Tibial nerve (tissue), 4 donors: ENCODE results near the gene RASSF1. TPM values are rescaled to one million over a fixed set of nuclear protein-coding genes. Genes with fewer than 3 reads are reported as not detected.

Experiments used
- DNase-seq, 2 donors: peaks; one replicate each; pipeline ENCODE4 v3.0.0-alpha.2; 2019; ENCODE audit warnings: low spot score in 2 of 2
- H3K27ac ChIP-seq, 4 donors: fragments of 200-600 bp; sonication (generic) in 3 of 4; one replicate each; pipeline ENCODE4 v1.5.1; 2017 to 2019; ENCODE audit warnings: mild to moderate bottlenecking in 1 of 4
- H3K27me3 ChIP-seq, 2 donors: fragments of 200-600 bp; sonication (generic) in 1 of 2; one replicate each; pipeline versions ENCODE4 v1.5.1 to v1.6.0; 2017 to 2019
- H3K36me3 ChIP-seq, 3 donors: fragments of 200-600 bp; sonication (generic); one replicate each; pipeline ENCODE4 v1.5.1; 2018 to 2019
- H3K4me1 ChIP-seq, 4 donors: fragments of 200-600 bp; sonication (generic) in 3 of 4; one replicate each; pipeline ENCODE4 v1.5.1; 2017 to 2019
- H3K4me3 ChIP-seq, 4 donors: fragments of 200-600 bp; sonication (generic) in 3 of 4; one replicate each; pipeline ENCODE4 v1.5.1; 2017 to 2019; ENCODE audit warnings: mild to moderate bottlenecking in 1 of 4, moderate library complexity in 1 of 4
- H3K9me3 ChIP-seq, 4 donors: fragments of 200-600 bp; sonication (generic) in 3 of 4; one replicate each; pipeline ENCODE4 v1.5.1; 2017 to 2019
- CTCF ChIP-seq, 5 experiments: fragments of 200-600 bp in 3 of 5; fragments of 450-650 bp in 2 of 5; sonication (generic) in 3 of 5; IDR thresholded peaks; one replicate each; pipeline ENCODE4 v1.5.1; 2016 to 2019; ENCODE audit warnings: antibody characterized with exemption in 5 of 5, mild to moderate bottlenecking in 3 of 5, moderate library complexity in 2 of 5
- EP300 ChIP-seq, 2 donors: sonication (generic); formaldehyde crosslinking; IDR thresholded peaks; one replicate each; pipeline ENCODE4 v1.6.1; 2017; ENCODE audit warnings: antibody characterized with exemption in 2 of 2, mild to moderate bottlenecking in 1 of 2
- POLR2A ChIP-seq, 2 donors: fragments of 450-650 bp; IDR thresholded peaks; one replicate each; pipeline ENCODE4 v1.6.1; 2017; ENCODE audit warnings: antibody characterized with exemption in 2 of 2, mild to moderate bottlenecking in 2 of 2, moderate library complexity in 2 of 2
- WGBS, 2 donors: methylation state at CpG; one replicate each; pipeline ENCODE4 v1.1.5; 2018; 5-methylcytosine and 5-hydroxymethylcytosine counted together
- total RNA-seq, 4 donors: library from RNA; depleted of rRNA; stranded (reverse); fragments of >200 nt; gene quantifications; one replicate each; pipeline ENCODE4 v1.1.0, GENCODE V29; 2016

Gene RASSF1
- total RNA-seq, 4 donors from 2014 or later: 77.4 to 99.0 (median 82.6) TPM

- Histone ChIP-seq H3K4me3 (peak overlapping the region; percentile 42 to 67 (median 64)), H3K27me3 (no peaks in the 10 kb centered on the region), H3K4me1 (peaks cover 0 to 19% (median 13%) of the 10 kb centered on the region in 4 donors), H3K9me3 (no peaks in the 10 kb centered on the region), H3K27ac (peak overlapping the region in 1 of 4 donors; percentile 76), H3K36me3 (no peaks in the 10 kb centered on the region)
- DNase-seq: no peak
- TF ChIP-seq POLR2A (IDR thresholded peaks at IDR 0.05) (no peak), EP300 (IDR thresholded peaks at IDR 0.05) (no peak), CTCF (IDR thresholded peaks at IDR 0.05) (no peak)
- 86 to 100% methylated on average over 3 to 5 of the region's 5 CpGs for WGBS, 2 donors
These were observed 25.2 kb upstream of the RASSF1 start for GRCh38 chr3:50365842-50366220.

GRCh38 chr3:50365080-50365841 lies 24.6 kb upstream of the RASSF1 start:
- Histone ChIP-seq H3K27me3 (no peaks in the 10 kb centered on the region), H3K4me3 (peak overlapping the region; percentile 42 to 67 (median 64)), H3K36me3 (no peaks in the 10 kb centered on the region), H3K9me3 (no peaks in the 10 kb centered on the region), H3K27ac (peak overlapping the region; percentile 38 to 76 (median 65)), H3K4me1 (peaks cover 0 to 19% (median 13%) of the 10 kb centered on the region in 4 donors)
- TF ChIP-seq POLR2A (IDR thresholded peaks at IDR 0.05): peak in 1 of 2 donors; percentile 27
- no peak for TF ChIP-seq CTCF (IDR thresholded peaks at IDR 0.05)
- peak in 1 of 2 donors; percentile 39 for TF ChIP-seq EP300 (IDR thresholded peaks at IDR 0.05)
- DNase-seq: peak; percentile 72 to 75
- 8 to 13% methylated on average over 8 to 43 of the region's 53 CpGs for WGBS, 2 donors

DNA sequence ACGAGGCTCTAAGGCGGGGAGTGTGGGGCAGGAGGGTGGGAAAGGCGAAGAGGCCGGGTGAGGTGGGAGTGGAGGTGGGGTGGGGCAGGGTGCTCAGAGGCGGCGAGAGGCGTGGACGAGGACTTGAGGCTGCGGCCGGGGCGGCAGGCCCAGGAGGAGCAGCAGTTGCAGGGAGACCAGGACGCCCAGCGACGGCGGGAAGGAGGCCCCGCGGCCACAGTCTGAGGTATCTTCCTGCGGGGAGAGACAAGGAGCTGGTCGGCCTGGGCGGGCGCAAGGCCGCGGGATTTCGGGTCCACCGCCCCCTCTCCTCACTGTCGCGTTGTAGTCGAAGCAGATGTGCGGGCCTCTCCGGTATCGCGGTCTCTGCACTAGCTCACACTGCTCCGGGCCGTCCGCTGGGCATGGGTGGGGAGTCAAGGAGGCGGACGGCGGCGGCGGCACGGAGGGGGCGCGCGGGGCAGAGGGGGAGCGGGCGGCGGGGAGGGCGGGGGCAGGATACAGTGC lies 24.0 kb upstream of the RASSF1 start:
- no peak for TF ChIP-seq CTCF (IDR thresholded peaks at IDR 0.05)
- TF ChIP-seq EP300 (IDR thresholded peaks at IDR 0.05): no peak
- no peak for TF ChIP-seq POLR2A (IDR thresholded peaks at IDR 0.05)
- H3K36me3 ChIP-seq: no peaks in the 10 kb centered on the region
- peaks cover 0 to 19% (median 13%) of the 10 kb centered on the region in 4 donors for H3K4me1 ChIP-seq
- DNase-seq: no peak
- peak overlapping the region; percentile 38 to 68 (median 60) for H3K27ac ChIP-seq
- 9 to 19% methylated on average over 27 to 30 of the region's 48 CpGs for WGBS, 2 donors
- peak overlapping the region; percentile 42 to 67 (median 64) for H3K4me3 ChIP-seq
- H3K9me3 ChIP-seq: no peaks in the 10 kb centered on the region
- no peaks in the 10 kb centered on the region for H3K27me3 ChIP-seq

- H3K9me3 ChIP-seq: no peaks in the 10 kb centered on the region
- peak overlapping the region in 3 of 4 donors; percentile 82 to 98 (median 89) for H3K4me3 ChIP-seq
- peaks cover 0 to 30% (median 6%) of the 10 kb centered on the region in 3 donors for H3K36me3 ChIP-seq
- no peaks in the 10 kb centered on the region for H3K27me3 ChIP-seq
- WGBS, 2 donors: 13 to 15% methylated on average over 7 to 8 of the region's 8 CpGs
- H3K4me1 ChIP-seq: peaks cover 8 to 47% (median 40%) of the 10 kb centered on the region in 4 donors
- no peak overlapping the region for H3K27ac ChIP-seq
- no peak for TF ChIP-seq CTCF (IDR thresholded peaks at IDR 0.05)
- TF ChIP-seq POLR2A (IDR thresholded peaks at IDR 0.05): no peak
- no peak for DNase-seq
These were observed 19.1 kb upstream of the RASSF1 start for GRCh38 chr3:50359760-50360110.
